SK-N-SH (cell line): ENCODE results near the gene CYP11A1. TPM values are rescaled to one million over a fixed set of nuclear protein-coding genes. Genes with fewer than 3 reads are reported as not detected.

Source experiments
- CTCF ChIA-PET: fragments of 300-600, 350-600 bp; formaldehyde crosslinking; extraction: SDS; loops from one replicate; lab custom pipeline; 2021; lab: Yijun Ruan, JAX
- POLR2A ChIA-PET: fragments of 350-600 bp; sonication (Branson Sonifier 250); formaldehyde crosslinking; extraction: SDS; loops from one replicate; lab custom pipeline; 2020; ENCODE audit warnings: antibody characterized with exemption, inconsistent platforms; lab: Yijun Ruan, JAX
- DNase-seq: peaks from one replicate; pipeline ENCODE4 v3.0.0; 2012
- H2AFZ ChIP-seq: fragments of 200-600 bp; sonication (generic); 2 replicates; pipeline ENCODE4 v1.8.1; 2016; ENCODE audit warnings: antibody characterized with exemption, mild to moderate bottlenecking, low read depth
- H3F3A ChIP-seq: fragments of 200-600 bp; sonication (generic); replicated peaks from 2 replicates; pipeline ENCODE3; 2016; ENCODE audit warnings: antibody characterized with exemption, mild to moderate bottlenecking; ENCODE audit not compliant: insufficient read depth
- H3K27ac ChIP-seq, 2 experiments: fragments of 200-500 bp in 1 of 2; fragments of 200-600 bp in 1 of 2; sonication (Bioruptor generic) in 1 of 2; sonication (generic), shearing (Covaris generic) in 1 of 2; 2 replicates each; pipeline versions ENCODE4 v1.5.1 to v1.6.1; 2014 to 2016; ENCODE audit warnings: low read depth in 2 of 2, inconsistent platforms in 1 of 2, low read length in 1 of 2, mild to moderate bottlenecking in 1 of 2, mixed read lengths in 1 of 2
- H3K27me3 ChIP-seq: fragments of 200-600 bp; sonication (generic), shearing (Covaris generic); 2 replicates; pipeline ENCODE4 v1.6.1; 2016; ENCODE audit warnings: mixed run types; ENCODE audit not compliant: insufficient read depth
- H3K36me3 ChIP-seq, 2 experiments: fragments of 200-500 bp in 1 of 2; fragments of 200-600 bp in 1 of 2; sonication (Bioruptor generic) in 1 of 2; sonication (generic) in 1 of 2; replicated peaks in 1 of 2; 2 replicates each; pipeline versions ENCODE3 to v1.5.1; 2014 to 2016; ENCODE audit warnings: low read length in 1 of 2, mild to moderate bottlenecking in 1 of 2; ENCODE audit not compliant: insufficient read depth in 2 of 2, control insufficient read depth in 1 of 2
- H3K4me1 ChIP-seq, 2 experiments: fragments of 200-500 bp in 1 of 2; fragments of 200-600 bp in 1 of 2; sonication (Bioruptor generic) in 1 of 2; sonication (generic), shearing (Covaris generic) in 1 of 2; 2 replicates each; pipeline versions ENCODE4 v1.5.1 to v1.6.1; 2014 to 2016; ENCODE audit warnings: low read depth in 1 of 2, low read length in 1 of 2, mixed run types in 1 of 2; ENCODE audit not compliant: insufficient read depth in 2 of 2, control insufficient read depth in 1 of 2
- H3K4me2 ChIP-seq: fragments of 200-600 bp; sonication (generic), shearing (Covaris generic); 2 replicates; pipeline ENCODE4 v1.6.1; 2017; ENCODE audit warnings: mixed run types
- H3K4me3 ChIP-seq, 2 experiments: fragments of 200-500 bp in 1 of 2; fragments of 200-600 bp in 1 of 2; sonication (Bioruptor generic) in 1 of 2; sonication (generic), shearing (Covaris generic) in 1 of 2; 2 replicates each; pipeline versions ENCODE4 v1.5.1 to v1.8.1; 2014 to 2016; ENCODE audit warnings: low read depth in 2 of 2, inconsistent platforms in 1 of 2, low read length in 1 of 2, mild to moderate bottlenecking in 1 of 2, mixed read lengths in 1 of 2, moderate library complexity in 1 of 2
- H3K79me2 ChIP-seq: fragments of 200-600 bp; sonication (generic); 2 replicates; pipeline ENCODE4 v1.8.1; 2017; ENCODE audit warnings: mild to moderate bottlenecking; ENCODE audit not compliant: insufficient read depth
- H3K9ac ChIP-seq: fragments of 200-600 bp; sonication (generic); 2 replicates; pipeline ENCODE4 v1.6.1; 2017; ENCODE audit warnings: mixed run types
- H3K9me2 ChIP-seq: fragments of 200-600 bp; sonication (generic); 2 replicates; pipeline ENCODE4 v1.6.1; 2017; ENCODE audit warnings: mixed run types
- H3K9me3 ChIP-seq: fragments of 200-600 bp; sonication (generic); 2 replicates; pipeline ENCODE4 v1.6.1; 2017; ENCODE audit warnings: mixed run types, mild to moderate bottlenecking, moderate library complexity
- H4K20me1 ChIP-seq: fragments of 200-600 bp; sonication (generic); 2 replicates; pipeline ENCODE4 v1.6.1; 2017; ENCODE audit warnings: mild to moderate bottlenecking, mixed run types; ENCODE audit not compliant: insufficient read depth
- CHD2 ChIP-seq: fragments of 150-350 bp; IDR thresholded peaks from 2 replicates; pipeline ENCODE4 v1.6.1; 2018; ENCODE audit warnings: low read length; ENCODE audit not compliant: partially characterized antibody
- EZH2phosphoT487 ChIP-seq: fragments of 200-600 bp; sonication (generic); IDR thresholded peaks from 2 replicates; pipeline ENCODE4 v1.6.1; 2017; ENCODE audit warnings: low read depth, mixed run types, mild to moderate bottlenecking, antibody characterized with exemption, moderate library complexity, borderline replicate concordance
- FOXJ3 ChIP-seq: sonication (generic); formaldehyde crosslinking; IDR thresholded peaks from 2 replicates; pipeline ENCODE4 v1.5.1; 2020; ENCODE audit warnings: mild to moderate bottlenecking, missing genetic modification reagents
- FOXM1 ChIP-seq: IDR thresholded peaks from 2 replicates; pipeline ENCODE4 v1.4.0; 2012; ENCODE audit warnings: low read depth, mild to moderate bottlenecking
- GATA2 ChIP-seq: sonication (generic); formaldehyde crosslinking; IDR thresholded peaks from 2 replicates; pipeline ENCODE4 v1.5.0; 2020; ENCODE audit warnings: mild to moderate bottlenecking, missing genetic modification reagents
- JUND ChIP-seq: IDR thresholded peaks from 2 replicates; pipeline ENCODE4 v1.4.0; 2012
- MEF2A ChIP-seq: IDR thresholded peaks from 2 replicates; pipeline ENCODE4 v1.4.0; 2012; ENCODE audit warnings: low read depth, borderline replicate concordance
- NFIC ChIP-seq: IDR thresholded peaks from 2 replicates; pipeline ENCODE4 v1.4.0; 2012; ENCODE audit warnings: borderline replicate concordance
- NRF1 ChIP-seq: IDR thresholded peaks from 2 replicates; pipeline ENCODE4 v1.6.1; 2012; ENCODE audit warnings: low read depth, mild to moderate bottlenecking, low read length
- POLR2AphosphoS5 ChIP-seq: IDR thresholded peaks from 2 replicates; pipeline ENCODE4 v1.6.1; 2012; ENCODE audit warnings: low read depth, low read length
- RCOR1 ChIP-seq: fragments of 150-350 bp; IDR thresholded peaks from 2 replicates; pipeline ENCODE4 v1.6.1; 2017; ENCODE audit warnings: antibody characterized with exemption, low read length
- TCF12 ChIP-seq: IDR thresholded peaks from 2 replicates; pipeline ENCODE4 v1.4.0; 2012
- TEAD4 ChIP-seq: IDR thresholded peaks from 2 replicates; pipeline ENCODE4 v1.4.0; 2012; ENCODE audit warnings: mild to moderate bottlenecking, borderline replicate concordance; ENCODE audit not compliant: insufficient read depth
- YY1 ChIP-seq: IDR thresholded peaks from 2 replicates; pipeline ENCODE4 v1.4.0; 2012; ENCODE audit warnings: low read depth, mild to moderate bottlenecking
- WGBS: methylation state at CpG from one replicate; pipeline ENCODE4 v1.1.6; 2017; ENCODE audit warnings: low lambda C conversion rate; 5-methylcytosine and 5-hydroxymethylcytosine counted together
- polyA plus RNA-seq, 3 experiments: library from polyadenylated mRNA; depleted of rRNA; stranded (reverse); fragments of >200 nt; gene quantifications; 2 replicates each; pipeline ENCODE4 v1.2.3, GENCODE V29; 2012
- TF ChIP-seq, protein P1 (sequence below): fragments of 150-350 bp; IDR thresholded peaks from 2 replicates; pipeline ENCODE4 v1.6.1; 2017; ENCODE audit warnings: antibody characterized with exemption, low read length, low read depth, borderline replicate concordance
- TF ChIP-seq, protein P2 (sequence below): fragments of 200-600 bp; sonication (generic); IDR thresholded peaks from 2 replicates; pipeline ENCODE4 v1.6.1; 2017; ENCODE audit warnings: antibody characterized with exemption, mild to moderate bottlenecking, moderate library complexity
- TF ChIP-seq, protein P3 (sequence below): IDR thresholded peaks from 2 replicates; pipeline ENCODE4 v1.6.1; 2012; ENCODE audit warnings: mild to moderate bottlenecking, low read depth, low read length, moderate library complexity

CYP11A1 gene
- polyA plus RNA-seq, 1 of the 3 experiments (the other 2 are of a cell fraction): 0.08 TPM

DNA sequence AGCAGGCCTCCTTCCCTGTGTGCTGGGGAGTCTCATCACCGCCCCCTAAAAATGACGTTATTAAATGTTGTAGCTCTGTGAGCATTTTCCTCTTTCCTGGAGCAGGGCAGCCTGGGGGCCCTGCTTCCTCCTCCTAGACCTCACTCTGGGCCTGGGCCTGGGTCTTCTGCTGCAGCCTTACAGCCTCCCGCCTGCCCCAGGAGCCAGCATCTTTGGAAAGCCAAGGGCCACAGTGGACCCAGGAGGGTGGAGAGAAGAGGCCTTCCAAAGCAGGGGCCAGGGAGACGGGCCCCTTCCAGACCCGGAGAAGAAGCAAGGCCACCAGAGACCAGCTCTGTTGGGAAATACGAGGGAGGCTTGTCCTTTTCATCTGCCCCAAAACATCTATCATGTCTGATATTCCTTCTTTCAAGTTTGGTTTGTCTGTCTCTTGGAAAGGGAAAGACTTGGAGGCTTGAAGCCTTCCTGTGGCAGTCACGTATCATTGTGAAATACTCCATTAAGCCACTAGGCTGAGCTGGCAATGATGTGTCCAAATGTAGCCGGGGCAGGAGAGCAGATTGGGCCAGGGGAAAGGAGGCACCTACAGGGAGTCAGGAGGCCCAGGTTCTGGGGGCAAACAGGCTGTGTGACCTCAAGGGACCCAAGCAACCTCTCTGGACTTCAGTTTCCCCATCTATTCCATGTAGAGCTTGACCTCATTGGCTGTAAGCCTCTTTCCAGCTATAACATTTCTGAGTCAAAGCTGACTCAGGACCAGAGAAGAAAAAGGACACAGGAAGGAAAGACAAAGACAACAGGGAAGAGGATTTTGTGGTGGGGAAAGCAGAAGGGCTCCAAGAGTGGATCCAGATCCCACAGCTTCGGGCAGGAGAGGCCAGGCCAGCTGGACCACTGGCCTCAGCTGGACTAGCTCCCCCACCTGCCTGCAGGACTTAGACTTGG lies 31.1 kb downstream of the CYP11A1 start:
- Histone ChIP-seq H3K27me3 (no peaks in the 10 kb centered on the region), H3K4me2 (no peak overlapping the region), H3K9ac (no peak overlapping the region), H3K9me3 (no peaks in the 10 kb centered on the region), H3K36me3 (no peaks in the 10 kb centered on the region), H3K9me2 (no peaks in the 10 kb centered on the region), H3K27ac (no peak overlapping the region), H2AFZ (no peak overlapping the region), H3K4me1 (peaks cover 0 to 3% of the 10 kb centered on the region in 2 experiments; a peak in 1 of 4 replicates), H4K20me1 (no peaks in the 10 kb centered on the region), H3F3A (no peaks in the 10 kb centered on the region), H3K4me3 (no peak overlapping the region), H3K79me2 (no peaks in the 10 kb centered on the region)
- no peak for TF ChIP-seq YY1
- no peak for TF ChIP-seq NRF1
- no peak for TF ChIP-seq TCF12
- TF ChIP-seq TEAD4: no peak
- no peak for TF ChIP-seq POLR2AphosphoS5
- TF ChIP-seq, protein P1, sequence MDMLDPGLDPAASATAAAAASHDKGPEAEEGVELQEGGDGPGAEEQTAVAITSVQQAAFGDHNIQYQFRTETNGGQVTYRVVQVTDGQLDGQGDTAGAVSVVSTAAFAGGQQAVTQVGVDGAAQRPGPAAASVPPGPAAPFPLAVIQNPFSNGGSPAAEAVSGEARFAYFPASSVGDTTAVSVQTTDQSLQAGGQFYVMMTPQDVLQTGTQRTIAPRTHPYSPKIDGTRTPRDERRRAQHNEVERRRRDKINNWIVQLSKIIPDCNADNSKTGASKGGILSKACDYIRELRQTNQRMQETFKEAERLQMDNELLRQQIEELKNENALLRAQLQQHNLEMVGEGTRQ: no peak
- TF ChIP-seq CHD2: no peak
- TF ChIP-seq, protein P2, sequence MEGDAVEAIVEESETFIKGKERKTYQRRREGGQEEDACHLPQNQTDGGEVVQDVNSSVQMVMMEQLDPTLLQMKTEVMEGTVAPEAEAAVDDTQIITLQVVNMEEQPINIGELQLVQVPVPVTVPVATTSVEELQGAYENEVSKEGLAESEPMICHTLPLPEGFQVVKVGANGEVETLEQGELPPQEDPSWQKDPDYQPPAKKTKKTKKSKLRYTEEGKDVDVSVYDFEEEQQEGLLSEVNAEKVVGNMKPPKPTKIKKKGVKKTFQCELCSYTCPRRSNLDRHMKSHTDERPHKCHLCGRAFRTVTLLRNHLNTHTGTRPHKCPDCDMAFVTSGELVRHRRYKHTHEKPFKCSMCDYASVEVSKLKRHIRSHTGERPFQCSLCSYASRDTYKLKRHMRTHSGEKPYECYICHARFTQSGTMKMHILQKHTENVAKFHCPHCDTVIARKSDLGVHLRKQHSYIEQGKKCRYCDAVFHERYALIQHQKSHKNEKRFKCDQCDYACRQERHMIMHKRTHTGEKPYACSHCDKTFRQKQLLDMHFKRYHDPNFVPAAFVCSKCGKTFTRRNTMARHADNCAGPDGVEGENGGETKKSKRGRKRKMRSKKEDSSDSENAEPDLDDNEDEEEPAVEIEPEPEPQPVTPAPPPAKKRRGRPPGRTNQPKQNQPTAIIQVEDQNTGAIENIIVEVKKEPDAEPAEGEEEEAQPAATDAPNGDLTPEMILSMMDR: no peak
- TF ChIP-seq JUND: no peak
- no peak for TF ChIP-seq FOXM1
- no peak for TF ChIP-seq NFIC
- CTCF ChIA-PET: interaction anchor here (1.1 to 18.6 kb wide), 5 partner anchors 13 to 435 kb away, joined by 3 to 339 read pairs (median 4); no protein-coding TSS in a partner anchor
- no peak for DNase-seq
- POLR2A ChIA-PET: interaction anchor here (0.6 kb wide), 1 partner anchor 20 kb away, joined by 4 read pairs; no protein-coding TSS in a partner anchor
- 71% methylated on average over 8 of the region's 9 CpGs for WGBS

DNA sequence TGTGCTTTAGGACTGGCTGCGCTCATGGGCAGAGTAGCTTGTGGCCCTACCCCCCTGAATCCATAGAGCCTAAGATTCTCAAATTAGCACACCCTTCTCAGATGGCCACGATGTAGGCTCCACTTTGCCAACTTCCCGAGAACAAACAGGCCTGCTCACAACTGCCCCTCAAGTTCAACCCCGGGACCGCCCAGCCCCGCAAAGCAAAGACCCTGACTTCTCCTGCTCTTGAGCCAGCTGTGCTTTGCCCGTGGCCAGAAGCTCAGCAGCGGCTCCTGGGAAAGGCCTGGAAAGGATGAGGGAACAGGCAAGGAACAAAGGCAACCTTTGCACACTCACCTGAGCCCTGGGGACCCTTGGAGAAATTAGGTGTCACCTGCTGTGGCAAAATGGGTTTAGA lies 32.0 kb downstream of the CYP11A1 start:
- Histone ChIP-seq H3K79me2 (no peaks in the 10 kb centered on the region), H4K20me1 (no peaks in the 10 kb centered on the region), H3K36me3 (no peaks in the 10 kb centered on the region), H3K4me3 (no peak overlapping the region), H3K4me1 (peaks cover 0 to 3% of the 10 kb centered on the region in 2 experiments; a peak in 1 of 4 replicates), H3F3A (no peaks in the 10 kb centered on the region), H2AFZ (no peak overlapping the region), H3K9me2 (no peaks in the 10 kb centered on the region), H3K27ac (no peak overlapping the region), H3K9ac (no peak overlapping the region), H3K4me2 (no peak overlapping the region), H3K9me3 (no peaks in the 10 kb centered on the region), H3K27me3 (no peaks in the 10 kb centered on the region)
- ChIA-PET POLR2A (no interaction called here), CTCF (interaction anchor here (0.9 to 18.6 kb wide), 8 partner anchors 12 to 285 kb away, joined by 3 to 339 read pairs (median 4); no protein-coding TSS in a partner anchor)
- DNase-seq: no peak
- 87% methylated on average over 8 of the region's 8 CpGs for WGBS
- TF ChIP-seq POLR2AphosphoS5: no peak
- TF ChIP-seq RCOR1: no peak
- TF ChIP-seq EZH2phosphoT487: no peak
- TF ChIP-seq MEF2A: no peak
- TF ChIP-seq, protein P3, sequence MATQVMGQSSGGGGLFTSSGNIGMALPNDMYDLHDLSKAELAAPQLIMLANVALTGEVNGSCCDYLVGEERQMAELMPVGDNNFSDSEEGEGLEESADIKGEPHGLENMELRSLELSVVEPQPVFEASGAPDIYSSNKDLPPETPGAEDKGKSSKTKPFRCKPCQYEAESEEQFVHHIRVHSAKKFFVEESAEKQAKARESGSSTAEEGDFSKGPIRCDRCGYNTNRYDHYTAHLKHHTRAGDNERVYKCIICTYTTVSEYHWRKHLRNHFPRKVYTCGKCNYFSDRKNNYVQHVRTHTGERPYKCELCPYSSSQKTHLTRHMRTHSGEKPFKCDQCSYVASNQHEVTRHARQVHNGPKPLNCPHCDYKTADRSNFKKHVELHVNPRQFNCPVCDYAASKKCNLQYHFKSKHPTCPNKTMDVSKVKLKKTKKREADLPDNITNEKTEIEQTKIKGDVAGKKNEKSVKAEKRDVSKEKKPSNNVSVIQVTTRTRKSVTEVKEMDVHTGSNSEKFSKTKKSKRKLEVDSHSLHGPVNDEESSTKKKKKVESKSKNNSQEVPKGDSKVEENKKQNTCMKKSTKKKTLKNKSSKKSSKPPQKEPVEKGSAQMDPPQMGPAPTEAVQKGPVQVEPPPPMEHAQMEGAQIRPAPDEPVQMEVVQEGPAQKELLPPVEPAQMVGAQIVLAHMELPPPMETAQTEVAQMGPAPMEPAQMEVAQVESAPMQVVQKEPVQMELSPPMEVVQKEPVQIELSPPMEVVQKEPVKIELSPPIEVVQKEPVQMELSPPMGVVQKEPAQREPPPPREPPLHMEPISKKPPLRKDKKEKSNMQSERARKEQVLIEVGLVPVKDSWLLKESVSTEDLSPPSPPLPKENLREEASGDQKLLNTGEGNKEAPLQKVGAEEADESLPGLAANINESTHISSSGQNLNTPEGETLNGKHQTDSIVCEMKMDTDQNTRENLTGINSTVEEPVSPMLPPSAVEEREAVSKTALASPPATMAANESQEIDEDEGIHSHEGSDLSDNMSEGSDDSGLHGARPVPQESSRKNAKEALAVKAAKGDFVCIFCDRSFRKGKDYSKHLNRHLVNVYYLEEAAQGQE: no peak
- TF ChIP-seq, protein P2: no peak
- TF ChIP-seq YY1: no peak
- TF ChIP-seq TEAD4: no peak
- no peak for TF ChIP-seq GATA2 (CRISPR knock-in tag)
- no peak for TF ChIP-seq FOXJ3 (CRISPR knock-in tag)
